Activated T-cell treated with anti-CD3 and anti-CD28 coated beads, Interleukin-2, amount 50 U/mL, for 4 hours (primary cell): Measurements from ENCODE around the gene GNAO1. TPM values are rescaled to one million over a fixed set of nuclear protein-coding genes. Genes with fewer than 3 reads are reported as not detected.

Source experiments
- ATAC-seq, 2 donors: fragments of 200-7000 bp; cut with Tn5 transposase; one replicate each; pipeline ENCODE4 v1.10.0; 2021
- DNase-seq: peaks from one replicate; pipeline ENCODE4 v3.0.0-alpha.2; 2020
- H3K27me3 Mint-ChIP-seq: one replicate; pipeline ENCODE4 v1.8.0; 2021; ENCODE audit warnings: low read depth, mixed read lengths
- H3K36me3 Mint-ChIP-seq: one replicate; pipeline ENCODE4 v1.8.0; 2022; ENCODE audit warnings: mixed read lengths; ENCODE audit not compliant: insufficient read depth
- H3K4me1 Mint-ChIP-seq: one replicate; pipeline ENCODE4 v1.8.0; 2021; ENCODE audit warnings: low read depth, mixed read lengths
- H3K4me3 Mint-ChIP-seq: one replicate; pipeline ENCODE4 v1.8.0; 2021; ENCODE audit warnings: mild to moderate bottlenecking, moderate library complexity, mixed read lengths
- H3K9me3 Mint-ChIP-seq: one replicate; pipeline ENCODE4 v1.8.0; 2021; ENCODE audit warnings: mixed read lengths
- total RNA-seq, 3 donors: library from RNA; stranded (reverse); gene quantifications; one replicate each; pipeline ENCODE4 v1.2.1, GENCODE V29; 2021

GNAO1 gene
- total RNA-seq, 3 donors from 2014 or later: 1.3 to 2.5 (median 2.1) TPM

GRCh38 chr16:56261656-56262055 lies 70.4 kb downstream of the GNAO1 start:
- DNase-seq (no peak), ATAC-seq (no peak)
- H3K4me3 Mint-ChIP-seq: no peak overlapping the region
- peaks cover 41% of the 10 kb centered on the region for H3K4me1 Mint-ChIP-seq
- no peaks in the 10 kb centered on the region for H3K9me3 Mint-ChIP-seq
- no peaks in the 10 kb centered on the region for H3K36me3 Mint-ChIP-seq
- H3K27me3 Mint-ChIP-seq: no peaks in the 10 kb centered on the region

GRCh38 chr16:56262148-56262547 lies 70.9 kb downstream of the GNAO1 start:
- Mint-ChIP-seq H3K4me1 (peaks cover 41% of the 10 kb centered on the region), H3K4me3 (peak overlapping the region; percentile 45), H3K27me3 (no peaks in the 10 kb centered on the region), H3K9me3 (no peaks in the 10 kb centered on the region), H3K36me3 (no peaks in the 10 kb centered on the region)
- DNase-seq (peak; percentile 45), ATAC-seq (peak; percentile 55 to 77)

- H3K36me3 Mint-ChIP-seq: no peaks in the 10 kb centered on the region
- DNase-seq (no peak), ATAC-seq (no peak)
- H3K9me3 Mint-ChIP-seq: no peaks in the 10 kb centered on the region
- peaks cover 41% of the 10 kb centered on the region for H3K4me1 Mint-ChIP-seq
- H3K4me3 Mint-ChIP-seq: peak overlapping the region; percentile 45
- H3K27me3 Mint-ChIP-seq: no peaks in the 10 kb centered on the region
Measured at GRCh38 chr16:56262551-56263245, 71.4 kb downstream of the GNAO1 start.

GRCh38 chr16:56263711-56264608 lies 72.7 kb downstream of the GNAO1 start:
- Mint-ChIP-seq H3K9me3 (no peaks in the 10 kb centered on the region), H3K27me3 (no peaks in the 10 kb centered on the region), H3K4me3 (no peak overlapping the region), H3K36me3 (no peaks in the 10 kb centered on the region), H3K4me1 (peaks cover 41% of the 10 kb centered on the region)
- DNase-seq (no peak), ATAC-seq (no peak)

GRCh38 chr16:56264609-56264972 lies 73.3 kb downstream of the GNAO1 start:
- Mint-ChIP-seq H3K27me3 (no peaks in the 10 kb centered on the region), H3K36me3 (no peaks in the 10 kb centered on the region), H3K9me3 (no peaks in the 10 kb centered on the region), H3K4me3 (no peak overlapping the region), H3K4me1 (peaks cover 41% of the 10 kb centered on the region)
- ATAC-seq (no peak), DNase-seq (no peak)

GRCh38 chr16:56265184-56265583 lies 73.9 kb downstream of the GNAO1 start:
- no peak for DNase-seq
- Mint-ChIP-seq H3K4me3 (no peak overlapping the region), H3K9me3 (no peaks in the 10 kb centered on the region), H3K27me3 (no peaks in the 10 kb centered on the region), H3K36me3 (no peaks in the 10 kb centered on the region), H3K4me1 (peaks cover 41% of the 10 kb centered on the region)
- ATAC-seq: no peak

GRCh38 chr16:56265746-56266145 lies 74.5 kb downstream of the GNAO1 start:
- no peaks in the 10 kb centered on the region for H3K36me3 Mint-ChIP-seq
- ATAC-seq (no peak), DNase-seq (no peak)
- no peak overlapping the region for H3K4me3 Mint-ChIP-seq
- H3K9me3 Mint-ChIP-seq: no peaks in the 10 kb centered on the region
- H3K27me3 Mint-ChIP-seq: no peaks in the 10 kb centered on the region
- H3K4me1 Mint-ChIP-seq: peaks cover 38% of the 10 kb centered on the region

GRCh38 chr16:56266641-56267607 lies 75.6 kb downstream of the GNAO1 start:
- Mint-ChIP-seq H3K36me3 (no peaks in the 10 kb centered on the region), H3K4me1 (peaks cover 26% of the 10 kb centered on the region), H3K4me3 (no peak overlapping the region), H3K27me3 (no peaks in the 10 kb centered on the region), H3K9me3 (no peaks in the 10 kb centered on the region)
- ATAC-seq (no peak), DNase-seq (no peak)

GRCh38 chr16:56267888-56268287 lies 76.6 kb downstream of the GNAO1 start:
- DNase-seq (no peak), ATAC-seq (no peak)
- Mint-ChIP-seq H3K36me3 (no peaks in the 10 kb centered on the region), H3K4me3 (no peak overlapping the region), H3K9me3 (no peaks in the 10 kb centered on the region), H3K4me1 (peaks cover 16% of the 10 kb centered on the region), H3K27me3 (no peaks in the 10 kb centered on the region)

GRCh38 chr16:56268799-56269198 lies 77.5 kb downstream of the GNAO1 start:
- DNase-seq (no peak), ATAC-seq (no peak)
- Mint-ChIP-seq H3K36me3 (no peaks in the 10 kb centered on the region), H3K9me3 (no peaks in the 10 kb centered on the region), H3K27me3 (no peaks in the 10 kb centered on the region), H3K4me1 (peaks cover 7% of the 10 kb centered on the region), H3K4me3 (no peak overlapping the region)

- Mint-ChIP-seq H3K9me3 (peaks cover 2% of the 10 kb centered on the region), H3K36me3 (peaks cover 2% of the 10 kb centered on the region)
- no peak for DNase-seq
Measured at GRCh38 chr16:56269281-56269680, 78.0 kb downstream of the GNAO1 start.

GRCh38 chr16:56269811-56270684 lies 78.8 kb downstream of the GNAO1 start:
- peaks cover 6% of the 10 kb centered on the region for H3K9me3 Mint-ChIP-seq
- H3K4me3 Mint-ChIP-seq: no peak overlapping the region
- DNase-seq (no peak), ATAC-seq (no peak)
- H3K27me3 Mint-ChIP-seq: no peaks in the 10 kb centered on the region
- H3K36me3 Mint-ChIP-seq: peaks cover 6% of the 10 kb centered on the region
- no peaks in the 10 kb centered on the region for H3K4me1 Mint-ChIP-seq

More at GRCh38 chr16:56269281-56269680, 78.0 kb downstream of the GNAO1 start:
- ATAC-seq: no peak
- Mint-ChIP-seq H3K4me1 (peaks cover 3% of the 10 kb centered on the region), H3K4me3 (no peak overlapping the region), H3K27me3 (no peaks in the 10 kb centered on the region)

- H3K36me3 Mint-ChIP-seq: peaks cover 6% of the 10 kb centered on the region
- H3K9me3 Mint-ChIP-seq: peaks cover 6% of the 10 kb centered on the region
- H3K4me3 Mint-ChIP-seq: no peak overlapping the region
- H3K27me3 Mint-ChIP-seq: no peaks in the 10 kb centered on the region
- H3K4me1 Mint-ChIP-seq: no peaks in the 10 kb centered on the region
- ATAC-seq (no peak), DNase-seq (no peak)
Measured at GRCh38 chr16:56270828-56271227, 79.5 kb downstream of the GNAO1 start.
